DMS 273 treated with DMSO at 0.1 percent for 48 hours (cell line): ENCODE data around the gene KCNT1.

Source experiments
- DNase-seq: peaks from one replicate; lab custom pipeline; 2025; lab: John Stamatoyannopoulos, UW

The KCNT1 gene

GRCh38 chr9:135727257-135727875 is 25.4 kb downstream of the KCNT1 start:
- no peak for DNase-seq

GRCh38 chr9:135728436-135729110 is 26.6 kb downstream of the KCNT1 start:
- DNase-seq = no peak

GRCh38 chr9:135729480-135729879 is 27.5 kb downstream of the KCNT1 start:
- no peak for DNase-seq

- DNase-seq = no peak
Observed at GRCh38 chr9:135731454-135731853, 29.5 kb downstream of the KCNT1 start.

GRCh38 chr9:135732569-135733257 is 30.7 kb downstream of the KCNT1 start:
- DNase-seq = no peak

- DNase-seq = no peak
Observed at GRCh38 chr9:135734616-135735144, 32.7 kb downstream of the KCNT1 start.

- DNase-seq = no peak
Observed at GRCh38 chr9:135736272-135736978, 34.4 kb downstream of the KCNT1 start.

- no peak for DNase-seq
Observed at GRCh38 chr9:135736979-135737839, 35.2 kb downstream of the KCNT1 start.

GRCh38 chr9:135737840-135738521 is 36.0 kb downstream of the KCNT1 start:
- DNase-seq = no peak

GRCh38 chr9:135739271-135740220 is 37.6 kb downstream of the KCNT1 start:
- no peak for DNase-seq

- DNase-seq = no peak
Observed at GRCh38 chr9:135741276-135742219, 39.6 kb downstream of the KCNT1 start.

- DNase-seq = no peak
Observed at GRCh38 chr9:135743021-135743420, 41.0 kb downstream of the KCNT1 start.

- DNase-seq = no peak
Observed at GRCh38 chr9:135743546-135744332, 41.8 kb downstream of the KCNT1 start.

GRCh38 chr9:135744333-135745070 is 42.5 kb downstream of the KCNT1 start:
- no peak for DNase-seq

- DNase-seq = no peak
Observed at GRCh38 chr9:135745189-135745588, 43.2 kb downstream of the KCNT1 start.

GRCh38 chr9:135745686-135746324 is 43.8 kb downstream of the KCNT1 start:
- DNase-seq = no peak
